HG03139 (cell line): ENCODE results near the gene RFX7.

Experiments
- ATAC-seq: cut with Tn5 transposase; IDR thresholded peaks from one replicate; pipeline ENCODE4 v1.9.1; 2021; ENCODE audit not compliant: unreplicated experiment

Gene RFX7

DNA sequence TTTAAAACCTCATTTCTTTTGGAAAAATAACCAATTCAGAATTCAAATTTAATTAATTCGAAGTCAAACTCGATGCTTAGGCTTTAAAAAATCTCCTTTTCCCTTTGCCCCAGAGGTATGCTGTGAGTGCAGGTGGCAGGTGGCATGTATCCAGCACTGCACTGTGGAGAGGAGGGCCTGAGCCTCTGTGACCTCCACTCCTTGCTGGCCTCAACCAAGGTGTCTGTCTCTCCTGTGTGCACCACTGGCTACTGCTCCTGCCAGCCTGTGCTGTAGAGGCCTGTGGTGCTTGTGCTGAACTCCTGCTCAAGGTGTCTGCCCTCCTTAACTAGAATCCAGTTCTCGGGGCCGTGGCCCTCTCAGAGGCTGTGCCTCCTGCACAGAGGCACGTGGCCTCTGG is 194.1 kb downstream of the RFX7 start:
- ATAC-seq: no peak

DNA sequence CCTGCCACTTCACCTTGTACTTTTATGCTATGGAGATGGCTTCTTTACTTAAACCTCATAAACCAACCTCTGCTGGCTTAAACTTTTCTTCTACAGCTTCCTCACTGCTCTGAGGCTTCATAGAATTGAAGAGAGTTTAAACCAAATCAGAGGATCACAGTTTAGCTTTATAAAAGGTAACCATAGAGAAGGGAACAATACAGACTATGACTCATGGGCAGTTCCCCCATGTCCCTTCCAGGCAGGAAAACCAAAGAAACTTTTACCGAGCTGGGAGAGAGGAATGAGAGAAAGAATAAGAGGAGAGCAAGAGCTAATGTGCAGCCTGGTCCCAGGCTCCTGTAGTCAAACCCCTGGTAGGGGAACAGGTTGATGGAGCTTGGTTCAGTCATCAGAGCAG is 196.3 kb downstream of the RFX7 start:
- ATAC-seq: no peak

DNA sequence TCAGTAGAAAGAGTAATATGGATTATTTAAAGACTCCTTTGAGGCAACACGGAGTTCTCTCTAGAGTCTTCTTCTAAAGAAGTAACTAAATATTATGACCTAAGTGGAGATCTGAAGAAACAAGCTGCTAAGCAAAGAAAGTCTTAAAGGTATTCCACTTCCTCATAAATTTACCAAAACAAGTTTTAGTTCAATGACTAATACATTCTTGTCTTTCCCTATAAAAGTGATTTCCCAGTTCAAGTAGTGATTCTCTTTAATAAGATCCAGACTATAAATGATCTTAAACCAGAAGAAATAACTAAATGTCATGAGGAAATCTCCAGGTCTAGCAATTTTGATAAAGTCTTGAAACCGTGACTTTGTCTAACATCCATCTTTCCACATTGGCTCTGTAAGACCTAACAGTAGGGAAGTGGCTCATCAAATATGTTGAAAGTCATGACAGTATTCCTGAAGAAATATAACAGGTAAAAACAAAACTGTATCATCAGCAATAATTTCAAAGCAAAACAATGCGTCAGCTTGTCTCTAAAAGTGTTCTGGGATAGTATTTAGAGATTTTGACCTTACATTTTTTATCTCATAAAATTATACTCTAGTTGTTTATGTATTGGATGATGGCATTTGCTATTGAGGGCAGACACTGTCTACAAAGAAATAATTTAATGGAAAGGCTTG is 198.5 kb downstream of the RFX7 start:
- no peak for ATAC-seq

DNA sequence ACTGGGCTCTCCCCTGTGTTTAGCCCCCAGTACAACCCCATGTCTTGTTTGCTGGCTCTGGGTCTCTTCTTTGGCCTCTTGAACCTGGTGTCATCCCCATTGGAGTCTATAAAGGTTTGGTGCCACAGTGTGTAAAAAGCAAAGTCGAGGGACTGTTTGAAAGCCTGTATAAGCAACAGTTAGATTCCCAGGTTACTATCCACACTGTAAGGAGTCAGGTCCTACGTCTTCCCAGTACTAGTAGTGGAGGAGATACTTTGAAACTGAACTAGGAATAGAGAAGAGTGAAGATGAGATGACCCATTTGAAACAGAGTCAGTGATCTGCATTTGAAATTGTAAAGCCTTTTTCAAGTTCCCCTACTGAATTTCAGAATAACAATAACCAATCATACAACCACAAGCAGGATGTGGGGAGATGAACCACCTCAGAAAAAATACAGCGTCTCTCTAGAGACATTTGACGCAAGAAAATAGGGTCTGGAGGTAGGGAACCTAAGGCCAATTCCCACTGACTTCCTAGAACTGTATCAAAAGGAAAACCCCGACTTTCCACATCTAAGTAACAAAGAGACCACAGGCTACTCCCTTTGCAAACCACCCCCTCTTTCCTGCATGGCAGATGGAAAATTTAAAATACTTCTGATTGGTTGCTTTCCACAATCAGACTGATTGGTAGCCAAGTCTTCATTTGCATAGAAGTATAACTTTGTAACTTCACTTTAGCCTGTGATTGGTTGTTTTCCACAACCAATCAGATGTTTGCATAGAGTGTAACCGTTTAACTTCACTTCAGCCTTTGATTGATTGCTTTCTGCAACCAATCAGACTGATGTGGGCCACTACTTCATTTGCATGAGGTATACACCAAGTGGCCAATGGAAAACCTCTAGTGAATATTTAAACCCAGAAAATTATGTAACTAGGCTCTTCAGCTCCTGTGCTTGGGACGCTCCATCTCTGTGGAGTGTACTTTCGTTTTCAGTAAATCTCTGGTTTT is 200.4 kb downstream of the RFX7 start:
- no peak for ATAC-seq

DNA sequence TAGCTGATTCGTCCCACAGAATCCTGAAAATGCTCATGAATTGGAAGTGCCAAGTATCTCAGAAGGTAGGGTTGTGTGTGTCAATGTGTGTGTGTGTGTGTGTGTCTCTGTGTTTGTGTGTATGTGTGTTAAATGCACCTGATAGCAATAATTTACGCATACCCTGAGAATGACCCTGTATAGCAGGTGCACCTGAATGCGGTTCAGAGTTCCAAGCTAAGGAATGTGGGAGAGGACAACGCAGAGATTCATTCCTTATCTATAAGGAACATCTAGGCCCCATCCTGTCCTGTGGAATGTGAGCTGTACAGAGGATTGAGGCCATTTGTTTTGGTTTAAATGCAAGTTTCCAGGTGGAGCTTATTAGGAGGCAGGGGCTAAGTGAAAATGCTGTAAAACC is 201.2 kb downstream of the RFX7 start:
- no peak for ATAC-seq

DNA sequence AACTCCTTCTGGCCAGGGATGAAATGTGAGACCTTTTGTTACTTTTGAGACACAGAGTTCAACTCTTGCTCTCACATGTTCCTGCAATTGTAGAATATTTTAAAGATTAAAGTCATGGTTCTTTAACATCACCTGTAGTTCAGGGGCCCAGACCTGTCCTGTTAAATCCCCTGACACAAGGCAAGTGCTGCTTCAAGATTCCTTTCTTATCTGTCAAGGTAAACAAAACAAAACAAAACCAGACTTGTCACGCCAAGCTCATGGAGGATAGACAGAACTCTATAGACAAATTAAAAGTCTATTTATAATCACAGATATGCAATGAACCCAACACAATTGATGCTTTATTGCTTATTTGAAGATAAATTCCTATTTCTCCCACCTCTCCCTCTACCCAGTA is 201.6 kb downstream of the RFX7 start:
- ATAC-seq: no peak

DNA sequence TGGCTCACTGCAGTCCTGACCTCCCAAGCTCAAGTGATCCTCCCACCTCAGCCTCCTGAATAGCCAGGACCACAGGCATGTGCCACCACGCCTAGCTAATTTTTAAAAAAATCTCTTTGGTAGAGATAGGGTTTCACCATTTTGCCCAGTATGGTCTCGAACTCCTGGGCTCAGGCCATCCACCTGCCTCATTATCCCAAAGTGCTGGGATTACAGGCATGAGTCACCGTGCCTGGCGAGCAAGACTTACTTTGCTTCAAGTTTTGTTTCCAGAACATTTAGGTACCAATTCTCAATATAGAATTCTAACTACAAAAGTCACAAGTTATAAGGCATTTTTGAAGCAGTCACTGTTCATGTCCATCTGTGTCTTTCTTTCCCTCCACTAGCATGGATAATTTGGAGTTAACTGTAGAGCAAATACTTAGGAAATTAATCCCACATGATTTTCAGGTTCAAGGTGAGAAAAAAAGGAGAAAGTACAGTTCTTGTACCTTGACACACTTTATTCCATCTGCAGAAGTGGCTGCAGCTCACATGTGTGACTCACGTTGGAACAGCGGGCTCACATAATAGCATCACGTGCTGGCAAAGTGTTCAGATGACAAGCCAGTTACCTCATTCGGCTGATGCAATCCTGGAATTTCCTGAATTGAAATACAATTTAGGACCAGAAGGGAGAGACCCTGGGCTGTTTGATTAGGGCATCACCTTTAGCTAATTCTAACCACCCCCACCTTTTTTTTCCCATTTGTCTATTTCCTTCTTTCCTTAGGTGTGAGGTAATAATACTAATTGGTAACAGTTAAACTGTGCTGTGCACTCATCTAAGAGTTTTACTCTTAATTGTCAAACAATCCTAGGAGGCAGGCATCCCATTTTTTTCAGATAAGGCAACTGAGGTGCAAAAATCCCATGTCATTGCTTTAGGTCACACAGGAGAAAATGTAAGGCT is 203.3 kb downstream of the RFX7 start:
- no peak for ATAC-seq

DNA sequence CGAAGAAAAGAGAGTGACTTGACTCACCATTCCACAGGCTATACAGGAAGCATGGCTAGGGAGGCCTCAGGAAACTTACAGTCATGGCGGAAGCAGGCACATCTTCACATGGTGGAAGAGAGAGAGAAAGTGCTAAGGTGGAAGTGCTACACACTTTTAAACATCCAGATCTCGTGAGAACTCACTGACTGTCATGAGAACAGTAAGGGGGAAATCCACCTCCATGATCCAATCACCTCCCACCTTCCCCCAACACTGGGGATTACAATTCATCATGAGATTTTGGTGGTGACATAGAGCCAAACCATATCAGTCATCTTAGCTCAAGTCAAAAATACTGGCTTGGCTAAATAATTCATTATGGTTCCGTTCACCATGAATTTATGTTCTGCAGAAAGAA is 205.0 kb downstream of the RFX7 start:
- no peak for ATAC-seq

DNA sequence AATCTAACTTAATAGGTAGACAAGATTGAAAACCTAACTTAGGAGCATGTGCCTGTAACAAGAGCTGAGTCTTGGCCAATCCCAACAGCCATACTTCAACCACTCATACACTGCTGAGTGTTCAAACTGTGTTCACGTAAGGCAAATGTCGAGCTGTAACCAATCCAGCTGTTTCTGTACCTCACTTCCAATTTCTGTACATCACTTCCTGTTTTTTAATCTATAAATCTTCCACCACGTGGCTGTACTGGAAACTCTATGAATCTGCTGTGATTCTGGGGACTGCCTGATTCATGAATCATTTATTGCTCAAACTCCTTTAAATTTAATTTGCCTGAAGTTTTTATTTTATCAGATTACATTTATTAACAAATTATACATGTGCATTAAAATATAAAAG is 205.7 kb downstream of the RFX7 start:
- ATAC-seq: no peak
